Vagina (tissue), 2 donors: ENCODE measurements around the gene NUP210. TPM values are rescaled to one million over a fixed set of nuclear protein-coding genes. Genes with fewer than 3 reads are reported as not detected.

Experiments
- DNase-seq, 2 donors: peaks; one replicate each; pipeline ENCODE4 v3.0.0-alpha.2; 2017; ENCODE audit errors: extremely low spot score in 2 of 2
- H3K27ac ChIP-seq: fragments of 200-600 bp; sonication (generic); one replicate; pipeline ENCODE4 v1.5.1; 2019
- H3K27me3 ChIP-seq: fragments of 200-600 bp; sonication (generic); one replicate; pipeline ENCODE4 v1.5.1; 2019
- H3K36me3 ChIP-seq, 2 donors: fragments of 200-600 bp; sonication (generic); one replicate each; pipeline ENCODE4 v1.5.1; 2017 to 2019
- H3K4me1 ChIP-seq: fragments of 200-600 bp; sonication (generic); one replicate; pipeline ENCODE4 v1.5.1; 2019
- H3K4me3 ChIP-seq, 2 donors: fragments of 200-600 bp; sonication (generic); 1 replicate in 1 of 2; 2 replicates in 1 of 2; pipeline ENCODE4 v1.5.1; 2016 to 2019
- H3K9me3 ChIP-seq: fragments of 200-600 bp; sonication (generic); one replicate; pipeline ENCODE4 v1.5.1; 2019
- POLR2A ChIP-seq, 2 donors: fragments of 450-650 bp; IDR thresholded peaks; one replicate each; pipeline ENCODE4 v1.6.1; 2017; ENCODE audit warnings: antibody characterized with exemption in 2 of 2, mild to moderate bottlenecking in 2 of 2, moderate library complexity in 2 of 2
- POLR2AphosphoS5 ChIP-seq, 2 donors: sonication (generic); formaldehyde crosslinking; IDR thresholded peaks; one replicate each; pipeline ENCODE4 v1.9.0; 2017; ENCODE audit warnings: antibody characterized with exemption in 2 of 2, mild to moderate bottlenecking in 2 of 2, low read depth in 1 of 2; ENCODE audit not compliant: insufficient read depth in 1 of 2
- intact Hi-C: fragments of 100-400 bp; cut with DNase I; formaldehyde crosslinking; loops from one replicate; pipeline ENCODE4 v1.15.1; 2023
- total RNA-seq: library from RNA; depleted of rRNA; stranded (reverse); fragments of >200 nt; gene quantifications from one replicate; pipeline ENCODE4 v1.2.3, GENCODE V29; 2016
- TF ChIP-seq, protein P1 (sequence below), 3 experiments: fragments of 450-650 bp in 2 of 3; fragments of 200-600 bp in 1 of 3; sonication (generic) in 1 of 3; IDR thresholded peaks; one replicate each; pipeline ENCODE4 v1.5.1; 2017 to 2019; ENCODE audit warnings: antibody characterized with exemption in 3 of 3, mild to moderate bottlenecking in 2 of 3, moderate library complexity in 2 of 3

The NUP210 gene
- total RNA-seq, 1 donor from 2014 or later: 10.1 TPM

DNA sequence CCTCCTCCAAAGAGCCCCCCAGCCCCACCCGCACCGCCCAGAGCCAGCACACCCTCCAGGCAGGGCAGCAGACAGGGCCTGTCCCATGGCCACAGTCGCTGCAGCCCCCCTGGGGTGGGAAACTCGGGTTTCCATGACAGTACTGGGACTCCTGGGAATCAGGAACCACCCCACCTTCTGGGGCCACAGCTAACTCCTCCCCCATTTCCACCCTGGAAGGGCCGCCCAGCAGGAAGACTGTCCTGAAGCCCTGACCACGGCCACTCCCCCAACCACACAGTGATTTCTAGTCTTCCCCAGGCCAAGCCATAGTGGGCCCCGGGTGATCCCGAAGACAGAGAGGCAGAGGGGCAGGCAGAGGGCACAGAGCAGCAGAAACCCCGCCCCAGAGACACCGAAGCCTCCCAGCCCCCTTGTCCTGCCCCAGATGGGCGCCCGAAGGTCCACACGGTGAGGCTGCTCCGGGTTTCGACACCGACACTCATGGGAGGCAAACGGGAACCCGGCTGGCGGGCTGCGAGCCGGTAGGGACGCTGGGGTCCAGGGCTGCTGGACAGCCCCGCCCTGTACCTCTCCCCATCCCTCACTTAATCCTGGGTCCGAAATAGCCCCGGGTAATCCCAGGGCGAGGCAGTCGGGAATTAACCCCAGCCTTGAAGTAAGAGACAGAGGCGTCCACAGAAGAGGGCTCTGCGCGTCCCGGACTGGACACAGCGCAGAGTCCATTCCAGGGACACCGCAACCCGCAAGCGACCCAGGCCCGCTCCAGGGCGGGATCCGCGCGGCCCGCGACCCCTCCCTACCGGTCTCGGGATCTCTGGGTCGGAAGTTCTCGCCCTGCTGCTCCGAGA, 138.4 kb downstream of the NUP210 start:
- peaks cover 4% of the 10 kb centered on the region for H3K27me3 ChIP-seq
- H3K4me3 ChIP-seq: peak overlapping the region; percentile 51 to 56
- TF ChIP-seq POLR2A (IDR thresholded peaks at IDR 0.05): no peak
- peak in 1 of 2 donors; percentile 44 for TF ChIP-seq POLR2AphosphoS5 (IDR thresholded peaks at IDR 0.05; ENCODE audit: insufficient read depth in 1 of 2, low read depth in 1 of 2)
- TF ChIP-seq, protein P1, sequence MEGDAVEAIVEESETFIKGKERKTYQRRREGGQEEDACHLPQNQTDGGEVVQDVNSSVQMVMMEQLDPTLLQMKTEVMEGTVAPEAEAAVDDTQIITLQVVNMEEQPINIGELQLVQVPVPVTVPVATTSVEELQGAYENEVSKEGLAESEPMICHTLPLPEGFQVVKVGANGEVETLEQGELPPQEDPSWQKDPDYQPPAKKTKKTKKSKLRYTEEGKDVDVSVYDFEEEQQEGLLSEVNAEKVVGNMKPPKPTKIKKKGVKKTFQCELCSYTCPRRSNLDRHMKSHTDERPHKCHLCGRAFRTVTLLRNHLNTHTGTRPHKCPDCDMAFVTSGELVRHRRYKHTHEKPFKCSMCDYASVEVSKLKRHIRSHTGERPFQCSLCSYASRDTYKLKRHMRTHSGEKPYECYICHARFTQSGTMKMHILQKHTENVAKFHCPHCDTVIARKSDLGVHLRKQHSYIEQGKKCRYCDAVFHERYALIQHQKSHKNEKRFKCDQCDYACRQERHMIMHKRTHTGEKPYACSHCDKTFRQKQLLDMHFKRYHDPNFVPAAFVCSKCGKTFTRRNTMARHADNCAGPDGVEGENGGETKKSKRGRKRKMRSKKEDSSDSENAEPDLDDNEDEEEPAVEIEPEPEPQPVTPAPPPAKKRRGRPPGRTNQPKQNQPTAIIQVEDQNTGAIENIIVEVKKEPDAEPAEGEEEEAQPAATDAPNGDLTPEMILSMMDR (IDR thresholded peaks at IDR 0.05): no peak
- no peak for DNase-seq
- H3K36me3 ChIP-seq: no peaks in the 10 kb centered on the region
- peaks cover 9% of the 10 kb centered on the region for H3K9me3 ChIP-seq
- intact Hi-C loops: no loop called here
- peak overlapping the region; percentile 68 for H3K27ac ChIP-seq
- H3K4me1 ChIP-seq: peaks cover 30% of the 10 kb centered on the region

GRCh38 chr3:13280811-13281506, 139.2 kb downstream of the NUP210 start:
- Histone ChIP-seq H3K9me3 (peaks cover 6% of the 10 kb centered on the region), H3K36me3 (no peaks in the 10 kb centered on the region), H3K27me3 (peaks cover 4% of the 10 kb centered on the region), H3K27ac (peak overlapping the region; percentile 68), H3K4me3 (peak overlapping the region in 1 of 2 donors; percentile 51), H3K4me1 (peaks cover 30% of the 10 kb centered on the region)
- intact Hi-C loops: no loop called here
- DNase-seq: no peak
- TF ChIP-seq POLR2AphosphoS5 (IDR thresholded peaks at IDR 0.05; ENCODE audit: insufficient read depth in 1 of 2, low read depth in 1 of 2) (no peak), POLR2A (IDR thresholded peaks at IDR 0.05) (no peak)
- TF ChIP-seq, protein P1 (IDR thresholded peaks at IDR 0.05): no peak

- H3K4me1 ChIP-seq: peaks cover 30% of the 10 kb centered on the region
- TF ChIP-seq, protein P1 (IDR thresholded peaks at IDR 0.05): no peak
- TF ChIP-seq POLR2AphosphoS5 (IDR thresholded peaks at IDR 0.05; ENCODE audit: insufficient read depth in 1 of 2, low read depth in 1 of 2) (no peak), POLR2A (IDR thresholded peaks at IDR 0.05) (no peak)
- no peak for DNase-seq
- peaks cover 4% of the 10 kb centered on the region for H3K27me3 ChIP-seq
- no peaks in the 10 kb centered on the region for H3K36me3 ChIP-seq
- peaks cover 6% of the 10 kb centered on the region for H3K9me3 ChIP-seq
- H3K4me3 ChIP-seq: no peak overlapping the region
- H3K27ac ChIP-seq: peak overlapping the region; percentile 68
- intact Hi-C loops: no loop called here
These were observed 139.9 kb downstream of the NUP210 start for GRCh38 chr3:13280122-13280790.

- intact Hi-C loops: no loop called here
- TF ChIP-seq POLR2AphosphoS5 (IDR thresholded peaks at IDR 0.05; ENCODE audit: insufficient read depth in 1 of 2, low read depth in 1 of 2) (no peak), POLR2A (IDR thresholded peaks at IDR 0.05) (no peak)
- TF ChIP-seq, protein P1 (IDR thresholded peaks at IDR 0.05): no peak
- no peak for DNase-seq
- Histone ChIP-seq H3K36me3 (no peaks in the 10 kb centered on the region), H3K27me3 (no peaks in the 10 kb centered on the region), H3K27ac (no peak overlapping the region), H3K4me3 (no peak overlapping the region), H3K9me3 (peaks cover 6% of the 10 kb centered on the region), H3K4me1 (peaks cover 30% of the 10 kb centered on the region)
These were observed 140.6 kb downstream of the NUP210 start for GRCh38 chr3:13279532-13279910.
